Measurements from ENCODE around the gene PTPRE. TPM values are rescaled to one million over a fixed set of nuclear protein-coding genes. Genes with fewer than 3 reads are reported as not detected.

The PTPRE gene
- total and polyA plus RNA-seq, 9 donors = 3.3 to 6.3 (median 4.4) TPM

DNA sequence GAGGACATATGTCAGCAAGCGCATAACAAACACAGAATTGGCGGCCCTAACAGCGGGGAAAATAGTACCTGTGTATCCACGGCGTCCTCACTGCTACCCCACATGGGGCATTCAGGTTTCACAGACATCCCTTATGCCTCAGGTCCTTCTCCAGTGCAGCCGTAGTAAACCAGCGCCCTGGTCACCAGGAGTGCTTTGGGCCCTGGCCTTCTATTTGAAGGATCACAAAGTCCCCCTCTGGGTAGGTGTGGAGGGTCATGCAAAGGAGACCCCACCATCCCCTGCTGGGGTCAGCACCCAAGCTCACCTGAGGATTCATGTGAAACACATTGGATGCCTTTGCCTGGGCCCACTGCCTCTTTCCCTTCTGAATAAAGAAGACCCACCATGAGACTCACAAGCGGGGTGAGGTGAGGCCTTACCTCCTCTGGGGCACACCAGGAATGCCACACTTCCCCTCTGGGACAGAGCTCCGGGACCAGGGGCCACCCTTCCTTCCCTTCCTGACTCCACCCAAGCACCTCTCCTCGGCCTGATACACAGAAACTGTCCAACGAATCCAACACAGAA lies 32.9 kb upstream of the PTPRE start:
- WGBS (ENCODE audit: insufficient coverage) = 51% methylated on average over 5 of the region's 11 CpGs
- Histone ChIP-seq H3K27ac (ENCODE audit: low read length) (no peak overlapping the region), H3K27me3 (ENCODE audit: control insufficient read depth, insufficient read depth, low read length) (no peaks in the 10 kb centered on the region), H3K4me3 (ENCODE audit: low read length) (no peak overlapping the region), H3K4me1 (ENCODE audit: control insufficient read depth, insufficient read depth, low read length) (peaks cover 10% of the 10 kb centered on the region), H3K36me3 (ENCODE audit: control insufficient read depth, insufficient read depth, low read length) (no peaks in the 10 kb centered on the region), H3K9me3 (replicated peaks; ENCODE audit: control insufficient read depth, low read depth, low read length) (peaks cover 6% of the 10 kb centered on the region)
- no peak for DNase-seq

GRCh38 chr10:127874671-127875448 lies 32.0 kb upstream of the PTPRE start:
- H3K9me3 ChIP-seq (replicated peaks; ENCODE audit: control insufficient read depth, low read depth, low read length) = no peaks in the 10 kb centered on the region
- DNase-seq = no peak
- no peaks in the 10 kb centered on the region for H3K36me3 ChIP-seq (ENCODE audit: control insufficient read depth, insufficient read depth, low read length)
- H3K4me3 ChIP-seq (ENCODE audit: low read length) = no peak overlapping the region
- H3K4me1 ChIP-seq (ENCODE audit: control insufficient read depth, insufficient read depth, low read length) = peaks cover 10% of the 10 kb centered on the region
- no peak overlapping the region for H3K27ac ChIP-seq (ENCODE audit: low read length)
- no peaks in the 10 kb centered on the region for H3K27me3 ChIP-seq (ENCODE audit: control insufficient read depth, insufficient read depth, low read length)
- 63% methylated on average over 7 of the region's 11 CpGs for WGBS (ENCODE audit: insufficient coverage)

GRCh38 chr10:127875449-127875765 lies 31.5 kb upstream of the PTPRE start:
- 77% methylated on average over 3 of the region's 6 CpGs for WGBS (ENCODE audit: insufficient coverage)
- Histone ChIP-seq H3K4me1 (ENCODE audit: control insufficient read depth, insufficient read depth, low read length) (peaks cover 12% of the 10 kb centered on the region), H3K36me3 (ENCODE audit: control insufficient read depth, insufficient read depth, low read length) (no peaks in the 10 kb centered on the region), H3K27me3 (ENCODE audit: control insufficient read depth, insufficient read depth, low read length) (no peaks in the 10 kb centered on the region), H3K4me3 (ENCODE audit: low read length) (no peak overlapping the region), H3K27ac (ENCODE audit: low read length) (no peak overlapping the region), H3K9me3 (replicated peaks; ENCODE audit: control insufficient read depth, low read depth, low read length) (no peaks in the 10 kb centered on the region)
- DNase-seq = no peak

DNA sequence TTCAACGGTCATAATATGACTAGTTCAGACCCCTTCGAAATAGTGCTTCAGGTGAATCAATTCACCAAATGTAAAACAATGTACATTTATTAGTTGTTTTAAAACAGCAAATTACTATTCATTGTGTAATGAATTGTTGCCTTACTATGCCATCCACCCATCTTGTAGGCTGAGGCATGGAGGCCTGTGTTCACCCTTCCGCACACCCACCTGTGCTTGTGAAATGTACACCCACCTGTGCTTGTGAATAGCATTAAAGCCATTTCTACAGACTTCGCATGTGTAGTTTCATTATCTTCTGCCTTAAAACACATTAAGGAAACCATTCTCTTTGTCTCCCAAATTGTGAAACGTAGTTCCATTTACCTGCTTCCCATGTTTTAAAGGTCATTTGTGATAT lies 31.0 kb upstream of the PTPRE start:
- no peak for DNase-seq
- Histone ChIP-seq H3K4me3 (ENCODE audit: low read length) (no peak overlapping the region), H3K27me3 (ENCODE audit: control insufficient read depth, insufficient read depth, low read length) (no peaks in the 10 kb centered on the region), H3K27ac (ENCODE audit: low read length) (no peak overlapping the region), H3K36me3 (ENCODE audit: control insufficient read depth, insufficient read depth, low read length) (no peaks in the 10 kb centered on the region), H3K9me3 (replicated peaks; ENCODE audit: control insufficient read depth, low read depth, low read length) (no peaks in the 10 kb centered on the region), H3K4me1 (ENCODE audit: control insufficient read depth, insufficient read depth, low read length) (peaks cover 18% of the 10 kb centered on the region)
- WGBS (ENCODE audit: insufficient coverage) = 100% methylated on average over 1 of the region's 5 CpGs

DNA sequence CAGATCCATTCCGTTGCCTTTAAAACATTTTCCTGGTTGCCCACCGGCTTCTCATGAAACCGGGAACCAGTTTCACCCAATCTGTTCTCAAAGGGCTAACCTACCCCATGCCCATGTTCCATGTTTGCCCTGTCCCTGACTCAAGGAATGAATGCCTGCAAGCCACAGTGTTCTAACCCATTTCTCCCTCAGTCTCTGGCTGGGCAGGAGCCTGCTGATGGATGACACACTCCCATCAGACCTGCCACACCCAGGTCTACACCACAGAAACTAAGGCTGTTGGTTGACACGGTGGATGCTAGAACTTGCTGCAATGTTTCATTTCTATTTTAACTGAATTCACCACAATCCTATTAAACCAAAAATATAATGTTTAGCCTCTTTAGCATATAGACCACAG lies 29.8 kb upstream of the PTPRE start:
- 93% methylated on average over 3 of the region's 4 CpGs for WGBS (ENCODE audit: insufficient coverage)
- DNase-seq = no peak
- H3K4me1 ChIP-seq (ENCODE audit: control insufficient read depth, insufficient read depth, low read length) = peaks cover 21% of the 10 kb centered on the region
- H3K27me3 ChIP-seq (ENCODE audit: control insufficient read depth, insufficient read depth, low read length) = no peaks in the 10 kb centered on the region
- H3K4me3 ChIP-seq (ENCODE audit: low read length) = no peak overlapping the region
- H3K27ac ChIP-seq (ENCODE audit: low read length) = no peak overlapping the region
- no peaks in the 10 kb centered on the region for H3K9me3 ChIP-seq (replicated peaks; ENCODE audit: control insufficient read depth, low read depth, low read length)
- no peaks in the 10 kb centered on the region for H3K36me3 ChIP-seq (ENCODE audit: control insufficient read depth, insufficient read depth, low read length)

GRCh38 chr10:127877699-127878098 lies 29.2 kb upstream of the PTPRE start:
- 100% methylated on average over 3 of the region's 5 CpGs for WGBS (ENCODE audit: insufficient coverage)
- Histone ChIP-seq H3K4me3 (ENCODE audit: low read length) (no peak overlapping the region), H3K36me3 (ENCODE audit: control insufficient read depth, insufficient read depth, low read length) (no peaks in the 10 kb centered on the region), H3K9me3 (replicated peaks; ENCODE audit: control insufficient read depth, low read depth, low read length) (no peaks in the 10 kb centered on the region), H3K4me1 (ENCODE audit: control insufficient read depth, insufficient read depth, low read length) (peaks cover 18% of the 10 kb centered on the region), H3K27ac (ENCODE audit: low read length) (no peak overlapping the region), H3K27me3 (ENCODE audit: control insufficient read depth, insufficient read depth, low read length) (no peaks in the 10 kb centered on the region)
- no peak for DNase-seq

DNA sequence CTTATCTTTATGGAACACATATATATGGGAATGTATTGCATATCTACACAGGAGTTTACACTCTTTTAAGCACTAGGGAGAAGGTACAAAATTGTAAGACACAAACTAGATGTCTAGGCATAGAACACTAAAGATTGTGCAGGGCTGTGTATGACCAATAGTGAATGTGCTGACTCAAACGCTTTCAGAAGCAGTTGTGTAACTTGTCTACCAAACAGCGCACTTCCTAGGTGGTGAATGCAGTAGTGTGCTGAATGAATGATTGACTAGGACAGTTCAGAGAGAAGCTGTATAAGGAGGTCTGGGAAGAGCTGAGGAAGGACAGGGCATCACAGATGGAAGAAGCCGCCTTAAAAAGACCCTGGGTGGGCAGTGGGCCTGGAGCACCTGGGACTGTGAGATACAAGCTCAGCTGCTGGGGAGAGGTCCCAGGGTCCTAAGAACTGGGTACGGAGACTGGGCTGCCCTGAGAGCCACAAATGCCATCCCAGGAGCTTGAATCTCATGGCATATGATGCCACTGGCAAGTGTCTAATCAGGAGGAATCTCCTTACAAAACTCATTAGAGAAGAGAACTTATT lies 28.3 kb upstream of the PTPRE start:
- Histone ChIP-seq H3K27ac (ENCODE audit: low read length) (no peak overlapping the region), H3K36me3 (ENCODE audit: control insufficient read depth, insufficient read depth, low read length) (no peaks in the 10 kb centered on the region), H3K9me3 (replicated peaks; ENCODE audit: control insufficient read depth, low read depth, low read length) (no peaks in the 10 kb centered on the region), H3K4me1 (ENCODE audit: control insufficient read depth, insufficient read depth, low read length) (peaks cover 16% of the 10 kb centered on the region), H3K27me3 (ENCODE audit: control insufficient read depth, insufficient read depth, low read length) (no peaks in the 10 kb centered on the region), H3K4me3 (ENCODE audit: low read length) (no peak overlapping the region)
- peak; percentile 65 for DNase-seq
- WGBS (ENCODE audit: insufficient coverage) = 84% methylated on average over 3 of the region's 4 CpGs

DNA sequence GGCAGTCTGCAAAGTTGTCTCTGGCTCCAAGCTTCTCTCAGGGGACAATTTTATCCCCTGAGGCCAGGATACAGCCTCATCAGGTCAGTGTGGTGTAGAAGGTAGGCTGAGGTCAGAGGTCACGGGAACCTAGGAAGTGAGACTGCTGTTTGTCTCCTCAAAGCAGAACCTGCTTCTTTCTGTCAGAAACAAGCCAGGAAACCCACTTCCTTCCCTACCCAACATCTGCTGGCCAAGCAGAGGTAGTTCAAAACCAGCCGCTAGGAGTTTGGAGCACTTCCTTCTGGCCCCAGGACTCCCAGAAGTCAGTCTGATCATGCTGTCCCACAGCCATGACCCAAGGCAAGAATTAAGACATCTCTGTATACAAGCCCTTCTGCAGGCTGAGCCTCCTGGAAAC lies 26.3 kb upstream of the PTPRE start:
- Histone ChIP-seq H3K27ac (ENCODE audit: low read length) (peak overlapping the region; percentile 35), H3K4me3 (ENCODE audit: low read length) (no peak overlapping the region), H3K27me3 (ENCODE audit: control insufficient read depth, insufficient read depth, low read length) (peaks cover 2% of the 10 kb centered on the region), H3K9me3 (replicated peaks; ENCODE audit: control insufficient read depth, low read depth, low read length) (no peaks in the 10 kb centered on the region), H3K4me1 (ENCODE audit: control insufficient read depth, insufficient read depth, low read length) (peaks cover 16% of the 10 kb centered on the region), H3K36me3 (ENCODE audit: control insufficient read depth, insufficient read depth, low read length) (no peaks in the 10 kb centered on the region)
- peak; percentile 73 for DNase-seq
- WGBS (ENCODE audit: insufficient coverage) = no CpG with 5 or more reads among the region's 2 CpGs

DNA sequence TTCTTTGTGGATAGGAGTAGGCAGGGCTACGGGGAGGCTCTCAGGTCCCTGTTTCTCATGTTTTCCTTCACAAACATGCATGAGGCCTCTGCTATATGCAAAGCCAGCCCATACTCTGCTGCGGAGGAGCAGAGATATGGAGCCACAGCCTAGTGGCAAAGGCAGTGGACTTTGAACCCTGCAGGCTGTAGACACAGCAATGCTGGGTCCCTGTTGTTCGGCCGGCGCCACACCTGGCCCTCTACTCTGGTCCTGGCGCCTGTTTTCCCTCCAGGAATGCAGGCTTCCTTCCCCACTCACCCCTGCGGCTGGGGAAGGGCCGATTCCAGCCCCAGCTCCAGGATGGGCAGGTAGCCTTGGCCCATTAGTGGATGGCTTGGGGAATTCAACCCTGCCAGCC lies 25.6 kb upstream of the PTPRE start:
- no peak for DNase-seq
- H3K27ac ChIP-seq (ENCODE audit: low read length) = no peak overlapping the region
- H3K4me3 ChIP-seq (ENCODE audit: low read length) = no peak overlapping the region
- no peaks in the 10 kb centered on the region for H3K9me3 ChIP-seq (replicated peaks; ENCODE audit: control insufficient read depth, low read depth, low read length)
- H3K36me3 ChIP-seq (ENCODE audit: control insufficient read depth, insufficient read depth, low read length) = no peaks in the 10 kb centered on the region
- peaks cover 17% of the 10 kb centered on the region for H3K4me1 ChIP-seq (ENCODE audit: control insufficient read depth, insufficient read depth, low read length)
- peaks cover 2% of the 10 kb centered on the region for H3K27me3 ChIP-seq (ENCODE audit: control insufficient read depth, insufficient read depth, low read length)
- WGBS (ENCODE audit: insufficient coverage) = 91% methylated on average over 5 of the region's 8 CpGs

- peaks cover 27% of the 10 kb centered on the region for H3K4me1 ChIP-seq (ENCODE audit: control insufficient read depth, insufficient read depth, low read length)
- H3K9me3 ChIP-seq (replicated peaks; ENCODE audit: control insufficient read depth, low read depth, low read length) = no peaks in the 10 kb centered on the region
- 73% methylated on average over 7 of the region's 8 CpGs for WGBS (ENCODE audit: insufficient coverage)
- H3K27ac ChIP-seq (ENCODE audit: low read length) = no peak overlapping the region
- no peak for DNase-seq
- peaks cover 2% of the 10 kb centered on the region for H3K27me3 ChIP-seq (ENCODE audit: control insufficient read depth, insufficient read depth, low read length)
- no peaks in the 10 kb centered on the region for H3K36me3 ChIP-seq (ENCODE audit: control insufficient read depth, insufficient read depth, low read length)
- no peak overlapping the region for H3K4me3 ChIP-seq (ENCODE audit: low read length)
Observed at GRCh38 chr10:127882391-127882790, 24.5 kb upstream of the PTPRE start.
